Effector memory CD8-positive, alpha-beta T cell (primary cell): ENCODE data around the gene FUT7.
A peak's percentile ranks its signal among the peaks of the same experiment; 100 is the strongest.
"Not testable (repeated sequence)": the region's sequence is repeated elsewhere in the genome, so short reads cannot be mapped to it uniquely, and the experiment has no call there.

ENCODE experiments used
- ATAC-seq: fragments of 150-1000 bp; cut with Tn5 transposase; replicated peaks from 2 replicates; pipeline ENCODE4 v1.10.0; 2021; ENCODE audit warnings: mild to moderate bottlenecking, moderate library complexity
- DNase-seq, 3 experiments: peaks; one replicate each; pipeline ENCODE4 v3.0.0; 2021
- H3K27ac Mint-ChIP-seq, 2 donors: one replicate each; pipeline ENCODE4 v1.8.0; 2022; ENCODE audit warnings: mild to moderate bottlenecking in 2 of 2, mixed read lengths in 2 of 2, moderate library complexity in 2 of 2
- H3K27me3 Mint-ChIP-seq, 2 donors: one replicate each; pipeline ENCODE4 v1.8.0; 2022; ENCODE audit warnings: mixed read lengths in 2 of 2
- H3K36me3 Mint-ChIP-seq: one replicate; pipeline ENCODE4 v1.8.0; 2022; ENCODE audit warnings: mild to moderate bottlenecking, moderate library complexity, mixed read lengths; ENCODE audit not compliant: insufficient read depth
- H3K4me1 Mint-ChIP-seq, 2 donors: one replicate each; pipeline ENCODE4 v1.8.0; 2022; ENCODE audit warnings: low read depth in 2 of 2, mixed read lengths in 2 of 2
- H3K4me3 Mint-ChIP-seq, 2 donors: one replicate each; pipeline ENCODE4 v1.8.0; 2022; ENCODE audit warnings: mild to moderate bottlenecking in 2 of 2, mixed read lengths in 2 of 2, moderate library complexity in 2 of 2
- H3K9me3 Mint-ChIP-seq, 2 donors: one replicate each; pipeline ENCODE4 v1.8.0; 2022; ENCODE audit warnings: mixed read lengths in 2 of 2

The FUT7 gene

DNA sequence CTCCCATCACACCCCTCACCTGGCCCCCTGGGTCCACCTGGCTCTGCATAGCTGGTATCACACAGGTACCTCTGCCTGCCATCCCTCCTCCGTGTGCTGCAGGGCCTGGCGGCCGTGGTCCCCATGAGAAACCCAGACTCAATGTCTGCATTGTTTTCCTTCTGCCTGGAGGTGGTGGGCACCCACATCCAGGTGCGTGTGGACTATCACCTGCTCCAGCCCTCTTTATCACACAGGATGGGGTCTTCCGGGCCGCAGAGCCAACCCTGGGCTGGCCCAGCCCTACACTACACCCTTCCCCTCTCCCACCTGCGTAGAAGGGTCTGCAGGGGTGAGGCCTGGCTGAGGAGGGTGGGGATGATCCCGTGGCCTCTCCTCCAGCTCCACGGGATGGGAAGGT lies 7.0 kb upstream of the FUT7 start:
- Mint-ChIP-seq H3K36me3 (peaks cover 20% of the 10 kb centered on the region), H3K27me3 (no peaks in the 10 kb centered on the region), H3K9me3 (no peaks in the 10 kb centered on the region), H3K4me1 (peaks cover 14 to 18% of the 10 kb centered on the region in 2 donors), H3K27ac (no peak overlapping the region), H3K4me3 (no peak overlapping the region)
- DNase-seq = no peak
- ATAC-seq = no peak

DNA sequence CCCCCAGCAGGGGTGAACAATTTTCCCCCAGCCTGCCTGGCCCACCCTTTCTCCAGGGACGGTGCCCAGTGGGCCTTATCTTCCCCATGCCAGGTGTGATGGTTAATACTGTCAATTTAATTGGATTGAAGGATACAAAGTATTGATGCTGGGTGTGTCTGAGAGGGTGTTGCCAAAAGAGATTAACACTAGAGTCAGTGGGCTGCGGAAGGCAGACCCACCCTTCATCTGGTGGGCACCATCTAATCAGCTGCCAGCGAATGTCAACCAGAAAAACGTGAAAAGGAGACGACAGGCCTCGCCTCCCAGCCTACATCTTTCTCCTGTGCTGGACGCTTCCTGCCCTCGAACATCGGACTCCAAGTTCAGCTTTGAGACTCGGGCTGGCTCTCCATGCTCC lies 5.6 kb upstream of the FUT7 start:
- peaks cover 20% of the 10 kb centered on the region for H3K36me3 Mint-ChIP-seq
- H3K27ac Mint-ChIP-seq = no peak overlapping the region
- no peak overlapping the region for H3K4me3 Mint-ChIP-seq
- no peaks in the 10 kb centered on the region for H3K9me3 Mint-ChIP-seq
- peaks cover 22 to 24% of the 10 kb centered on the region in 2 donors for H3K4me1 Mint-ChIP-seq
- no peaks in the 10 kb centered on the region for H3K27me3 Mint-ChIP-seq
- DNase-seq (no peak), ATAC-seq (no peak)

GRCh38 chr9:137037035-137037434 lies 5.1 kb upstream of the FUT7 start:
- no peak for ATAC-seq
- no peak overlapping the region for H3K27ac Mint-ChIP-seq
- H3K4me1 Mint-ChIP-seq = peaks cover 24 to 28% of the 10 kb centered on the region in 2 donors
- peaks cover 17% of the 10 kb centered on the region for H3K36me3 Mint-ChIP-seq
- H3K4me3 Mint-ChIP-seq = no peak overlapping the region
- H3K27me3 Mint-ChIP-seq = no peaks in the 10 kb centered on the region
- DNase-seq = no peak
- no peaks in the 10 kb centered on the region for H3K9me3 Mint-ChIP-seq

- Mint-ChIP-seq H3K9me3 (no peaks in the 10 kb centered on the region), H3K27ac (no peak overlapping the region), H3K27me3 (no peaks in the 10 kb centered on the region), H3K36me3 (peaks cover 16% of the 10 kb centered on the region), H3K4me1 (peaks cover 27 to 33% of the 10 kb centered on the region in 2 donors), H3K4me3 (no peak overlapping the region)
- ATAC-seq (no peak), DNase-seq (no peak)
Observed at GRCh38 chr9:137035937-137036336, 4.0 kb upstream of the FUT7 start.

DNA sequence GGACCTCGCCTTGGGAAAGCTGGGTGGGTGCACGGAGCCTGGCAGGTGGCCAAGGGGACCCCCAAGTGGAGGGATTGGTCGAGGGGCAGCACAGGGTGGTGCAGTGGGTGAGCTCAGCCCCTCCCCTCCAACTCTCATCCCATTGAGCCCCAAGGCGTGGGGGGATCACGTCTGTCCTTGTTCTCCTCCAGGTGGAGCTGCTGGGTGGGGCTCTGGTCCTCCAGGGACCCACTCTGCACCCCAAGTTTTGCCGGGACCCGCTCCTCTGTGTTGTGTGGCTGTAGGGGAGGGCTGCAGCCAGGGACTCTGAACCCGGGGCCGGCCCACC lies 3.6 kb upstream of the FUT7 start:
- no peak for DNase-seq
- Mint-ChIP-seq H3K4me1 (peaks cover 32 to 38% of the 10 kb centered on the region in 2 donors), H3K27ac (peak overlapping the region in 1 of 2 donors; percentile 92), H3K27me3 (no peaks in the 10 kb centered on the region), H3K36me3 (peaks cover 21% of the 10 kb centered on the region), H3K4me3 (peak overlapping the region; percentile 84 to 94), H3K9me3 (no peaks in the 10 kb centered on the region)
- ATAC-seq = no peak

DNA sequence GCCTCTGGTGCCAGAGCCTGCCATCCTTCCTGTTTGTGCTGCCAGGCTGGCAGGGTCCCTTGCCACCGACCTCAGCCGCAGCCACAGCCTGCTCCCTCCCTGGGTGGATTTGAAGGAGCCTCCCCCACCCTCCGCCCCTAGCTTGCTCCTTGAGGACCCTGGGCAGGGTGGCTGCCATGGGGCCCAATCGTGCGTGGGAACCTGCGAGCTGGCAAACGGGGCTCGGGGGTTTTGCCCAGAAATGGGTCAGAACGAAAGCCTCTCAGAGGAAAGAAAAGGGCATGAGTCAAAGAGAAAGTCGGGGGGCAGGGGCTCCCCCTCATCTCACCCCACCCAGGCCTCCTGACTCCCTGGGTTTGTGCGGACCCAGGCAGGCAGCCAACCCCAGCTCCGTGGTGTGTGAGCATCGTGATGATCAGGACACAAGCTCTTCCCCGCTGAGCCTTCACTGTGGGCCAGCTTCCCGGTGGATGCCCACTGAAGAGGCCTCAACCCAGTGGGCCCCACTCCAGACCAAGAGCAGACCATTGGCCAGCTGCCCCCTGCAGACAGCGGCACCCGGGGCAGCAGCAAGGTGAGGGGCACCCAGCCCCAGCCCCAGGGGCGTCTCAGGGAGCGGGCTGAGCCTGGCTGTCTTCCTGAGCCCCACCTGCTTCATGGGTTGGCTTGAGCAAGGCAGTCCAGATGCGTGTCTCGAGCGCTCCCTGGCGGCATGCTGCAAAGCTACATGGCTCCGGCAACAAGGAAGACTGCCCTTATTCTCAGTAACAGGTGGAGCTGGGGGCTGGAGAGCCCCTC lies 3.0 kb upstream of the FUT7 start:
- peak; percentile 65 for ATAC-seq
- Mint-ChIP-seq H3K27ac (peak overlapping the region; percentile 69 to 92), H3K4me1 (peaks cover 33 to 41% of the 10 kb centered on the region in 2 donors), H3K36me3 (peaks cover 25% of the 10 kb centered on the region), H3K9me3 (no peaks in the 10 kb centered on the region), H3K27me3 (no peaks in the 10 kb centered on the region), H3K4me3 (peak overlapping the region; percentile 84 to 94)
- peak; percentile 84 to 87 (median 84) for DNase-seq

DNA sequence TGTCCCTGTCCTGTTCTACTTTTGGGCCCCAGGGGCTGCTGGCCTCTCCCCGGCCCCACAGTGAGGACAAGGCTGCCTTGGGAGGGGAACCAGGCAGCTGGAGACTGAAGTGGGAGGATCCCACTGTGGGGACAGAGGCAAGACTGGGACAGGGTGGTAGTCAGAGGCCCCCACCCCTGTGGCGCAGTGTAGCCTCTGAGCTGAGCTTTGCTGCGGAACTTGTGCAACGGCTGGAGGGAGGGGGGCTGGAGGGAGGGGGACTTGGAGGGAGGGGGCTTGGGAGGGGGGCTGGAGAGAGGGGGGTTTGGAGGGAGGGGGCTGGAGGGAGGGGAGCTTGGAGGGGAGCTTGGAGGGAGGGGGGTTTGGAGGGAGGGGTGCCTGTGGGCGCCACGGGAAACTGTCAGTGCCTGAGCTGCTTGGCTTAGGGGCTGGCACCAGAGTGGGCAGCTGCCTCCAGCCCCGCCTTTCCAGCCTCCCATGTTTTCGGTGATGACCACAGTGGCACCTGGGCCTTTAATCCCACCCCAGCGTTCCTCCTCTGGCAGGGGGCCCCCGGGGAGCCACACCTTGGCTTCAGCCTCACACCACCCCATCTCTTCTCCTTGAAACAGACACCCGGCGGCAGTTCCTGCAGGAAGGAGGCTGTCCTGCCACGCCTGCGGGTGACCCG lies 2.3 kb upstream of the FUT7 start:
- H3K36me3 Mint-ChIP-seq = peaks cover 31% of the 10 kb centered on the region
- peak overlapping the region; percentile 84 to 94 for H3K4me3 Mint-ChIP-seq
- ATAC-seq (no peak), DNase-seq (no peak)
- peaks cover 39 to 48% of the 10 kb centered on the region in 2 donors for H3K4me1 Mint-ChIP-seq
- H3K9me3 Mint-ChIP-seq = no peaks in the 10 kb centered on the region
- no peaks in the 10 kb centered on the region for H3K27me3 Mint-ChIP-seq
- H3K27ac Mint-ChIP-seq = peak overlapping the region; percentile 69 to 92

DNA sequence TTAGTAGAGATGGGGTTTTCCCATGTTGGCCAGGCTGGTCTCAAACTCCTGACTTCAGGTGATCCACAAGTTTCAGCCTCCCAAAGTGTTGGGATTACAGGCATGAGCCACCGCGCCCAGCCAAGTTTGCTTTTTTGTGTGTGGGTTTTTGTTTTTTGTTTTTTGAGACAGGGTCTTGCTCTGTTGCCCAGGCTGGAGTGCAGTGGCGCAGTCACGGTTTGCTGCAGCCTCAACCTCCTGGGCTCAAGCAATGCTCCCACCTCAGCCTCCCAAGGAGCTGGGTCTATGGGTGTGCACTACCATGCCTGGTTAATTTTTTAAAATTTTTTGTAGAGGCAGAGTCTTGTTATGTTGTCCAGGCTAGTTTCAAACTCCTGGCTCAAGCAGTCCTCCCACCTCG lies 1.6 kb upstream of the FUT7 start:
- peaks cover 39 to 49% of the 10 kb centered on the region in 2 donors for H3K4me1 Mint-ChIP-seq
- peak overlapping the region in 1 of 2 donors; percentile 92 for H3K27ac Mint-ChIP-seq
- not testable (repeated sequence) for H3K27me3 Mint-ChIP-seq

DNA sequence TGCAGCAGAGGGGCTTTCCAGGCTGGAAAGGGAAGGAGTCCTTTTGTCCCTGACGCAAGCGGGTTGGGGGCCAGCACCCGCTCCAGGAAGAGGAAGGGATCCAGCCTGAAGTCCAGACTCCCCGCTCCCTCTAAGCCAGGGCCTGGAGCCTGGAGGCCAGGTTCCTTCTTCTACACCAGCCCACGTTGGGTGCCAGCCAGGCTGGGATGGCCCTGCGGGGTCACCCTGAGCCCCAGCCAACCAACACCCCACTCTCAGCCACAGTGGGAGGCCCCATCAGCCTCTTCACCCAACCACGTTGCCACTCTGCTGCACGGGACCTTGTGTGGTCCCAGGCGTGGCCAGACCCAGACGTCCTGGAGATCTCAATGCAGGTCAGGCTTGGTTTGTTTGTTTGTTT lies 970 bp upstream of the FUT7 start:
- Mint-ChIP-seq H3K36me3 (peaks cover 34% of the 10 kb centered on the region), H3K9me3 (no peaks in the 10 kb centered on the region), H3K4me1 (peaks cover 39 to 49% of the 10 kb centered on the region in 2 donors), H3K27ac (peak overlapping the region in 1 of 2 donors; percentile 92), H3K27me3 (no peaks in the 10 kb centered on the region), H3K4me3 (peak overlapping the region; percentile 78 to 94)
- ATAC-seq = peak; percentile 35
- peak in 2 of 3 experiments; percentile 42 to 48 for DNase-seq

More for the DNA sequence above, 1.6 kb upstream of the FUT7 start:
- H3K4me3 Mint-ChIP-seq = peak overlapping the region; percentile 38 to 94
- H3K36me3 Mint-ChIP-seq = peaks cover 34% of the 10 kb centered on the region
- not testable (repeated sequence) for DNase-seq, ATAC-seq, H3K9me3 Mint-ChIP-seq

DNA sequence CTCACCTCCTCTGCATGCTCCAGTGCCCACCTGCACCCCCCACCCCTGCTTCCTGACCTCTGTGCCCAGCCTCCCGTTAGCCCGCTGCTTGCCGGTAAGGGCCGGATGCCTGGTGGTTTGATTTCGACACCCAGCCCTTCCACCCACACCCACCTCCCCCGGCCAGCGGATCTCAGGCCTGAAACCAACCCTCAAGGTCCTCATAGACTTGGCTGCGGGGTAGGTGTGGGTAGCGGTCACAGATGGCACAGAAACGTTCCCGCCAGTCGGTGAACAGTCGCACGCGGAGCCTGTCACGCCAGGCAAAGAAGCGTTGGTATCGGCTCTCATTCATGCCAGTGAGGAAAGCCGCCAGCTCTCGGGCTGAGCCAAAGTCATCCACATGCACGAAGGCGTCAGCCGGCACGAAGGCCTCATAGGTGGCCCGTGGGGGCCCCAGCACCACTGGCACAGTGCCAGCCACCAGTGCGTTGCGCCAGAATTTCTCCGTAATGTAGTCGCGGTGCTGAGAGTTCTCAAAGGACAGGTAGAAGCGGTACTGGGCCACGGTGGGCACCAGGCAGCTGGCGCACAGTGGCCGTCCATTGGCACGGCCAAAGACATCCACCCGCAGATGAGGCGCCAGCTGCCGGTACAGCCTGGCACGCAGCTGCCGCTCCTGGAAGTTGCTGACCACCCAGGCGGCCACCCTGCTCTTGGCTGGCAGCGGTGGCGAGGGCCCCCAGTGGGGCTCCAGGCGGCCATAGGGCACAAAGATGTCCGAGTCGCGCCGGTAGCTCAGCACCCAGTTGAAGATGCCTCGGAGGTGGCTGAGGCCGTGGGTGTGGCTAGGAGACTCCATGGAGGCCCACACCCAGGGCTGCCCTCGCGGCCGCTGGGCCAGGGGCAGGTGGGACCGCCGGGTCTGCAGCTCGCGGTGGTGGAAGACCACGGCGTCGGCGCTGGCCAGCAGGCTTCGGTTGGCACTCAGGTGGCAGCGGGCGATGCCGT lies 1.1 kb downstream of the FUT7 start:
- DNase-seq = peak; percentile 40 to 45 (median 44)

DNA sequence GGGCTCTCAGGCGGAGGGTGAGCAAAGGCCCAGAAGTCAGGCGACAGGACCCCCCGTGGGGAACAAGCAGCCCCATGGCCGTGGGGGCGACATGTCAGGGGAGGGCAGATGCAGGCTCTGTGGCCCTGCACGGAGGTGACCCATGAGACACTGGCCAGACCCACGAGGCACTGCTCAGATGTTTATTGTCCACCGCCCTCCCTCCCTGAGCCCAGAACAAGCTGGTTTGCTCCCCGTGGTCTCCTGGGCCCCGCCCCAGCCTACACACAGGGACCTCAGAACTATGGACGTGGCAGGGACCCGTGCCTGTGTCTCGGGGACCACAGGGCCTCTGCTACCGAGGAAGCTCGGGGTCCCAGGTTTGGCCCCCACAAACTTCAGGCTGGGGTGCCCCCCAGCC lies 1.9 kb downstream of the FUT7 start:
- H3K4me3 Mint-ChIP-seq = peak overlapping the region; percentile 86 to 94
- no peaks in the 10 kb centered on the region for H3K9me3 Mint-ChIP-seq
- H3K27me3 Mint-ChIP-seq = no peaks in the 10 kb centered on the region
- peaks cover 51 to 55% of the 10 kb centered on the region in 2 donors for H3K4me1 Mint-ChIP-seq
- peaks cover 33% of the 10 kb centered on the region for H3K36me3 Mint-ChIP-seq
- H3K27ac Mint-ChIP-seq = peak overlapping the region; percentile 41 to 93
- DNase-seq (no peak), ATAC-seq (no peak)

More for the DNA sequence above, 1.1 kb downstream of the FUT7 start:
- H3K4me3 Mint-ChIP-seq = peak overlapping the region; percentile 79 to 94
- no peaks in the 10 kb centered on the region for H3K9me3 Mint-ChIP-seq
- H3K27ac Mint-ChIP-seq = peak overlapping the region; percentile 41 to 93
- H3K4me1 Mint-ChIP-seq = peaks cover 53 to 60% of the 10 kb centered on the region in 2 donors
- no peaks in the 10 kb centered on the region for H3K27me3 Mint-ChIP-seq
- peak; percentile 10 for ATAC-seq
- H3K36me3 Mint-ChIP-seq = peaks cover 35% of the 10 kb centered on the region

- ATAC-seq = peak; percentile 15
- peak overlapping the region; percentile 31 to 93 for H3K27ac Mint-ChIP-seq
- H3K4me3 Mint-ChIP-seq = peak overlapping the region; percentile 86 to 94
- H3K27me3 Mint-ChIP-seq = no peaks in the 10 kb centered on the region
- H3K4me1 Mint-ChIP-seq = peaks cover 48 to 49% of the 10 kb centered on the region in 2 donors
- peak; percentile 61 to 68 (median 63) for DNase-seq
- H3K36me3 Mint-ChIP-seq = peaks cover 36% of the 10 kb centered on the region
- no peaks in the 10 kb centered on the region for H3K9me3 Mint-ChIP-seq
Observed at GRCh38 chr9:137029058-137029936, 2.6 kb downstream of the FUT7 start.
